ENCODE results near the gene ITPR2. TPM values are rescaled to one million over a fixed set of nuclear protein-coding genes. Genes with fewer than 3 reads are reported as not detected.

Gene ITPR2
- total RNA-seq, 1 experiment from 2014 or later, result 41.6 TPM

DNA sequence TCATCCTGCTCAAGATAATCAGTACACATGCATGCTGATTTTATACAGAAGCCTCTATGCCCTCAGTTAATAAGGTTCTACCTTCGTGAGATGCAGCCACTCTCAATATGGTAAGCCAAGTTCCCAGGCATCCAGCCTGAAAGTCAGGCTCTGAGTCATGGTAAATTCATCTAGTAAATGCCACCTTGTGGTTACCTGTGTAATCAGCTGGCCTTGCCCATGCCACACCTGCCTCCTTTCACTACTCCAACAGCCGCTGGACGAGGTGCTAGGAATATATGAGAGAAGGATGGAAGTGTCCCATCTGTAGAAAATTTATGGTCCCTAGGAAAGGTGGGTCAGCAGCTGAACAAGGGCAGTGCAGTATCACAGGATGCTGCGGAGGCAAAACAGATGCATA is 430.3 kb downstream of the ITPR2 start:
- H3K36me3 Mint-ChIP-seq (ENCODE audit: insufficient read depth, unreplicated experiment), result no peaks in the 10 kb centered on the region
- no peaks in the 10 kb centered on the region for H3K27me3 Mint-ChIP-seq (ENCODE audit: insufficient read depth, unreplicated experiment)
- no peaks in the 10 kb centered on the region for H3K4me1 Mint-ChIP-seq (ENCODE audit: low read depth, unreplicated experiment)
- no peak overlapping the region for H3K4me3 Mint-ChIP-seq (ENCODE audit: unreplicated experiment)
- intact Hi-C loops (cut with micrococcal nuclease; ENCODE audit: unreplicated experiment), result loop anchor here (1.0 to 10.0 kb wide), 3 partner anchors 218 to 305 kb away; no protein-coding TSS in a partner anchor
- ChIA-PET POLR2A (no interaction called here), CTCF (no interaction called here)
- no peaks in the 10 kb centered on the region for H3K9me3 Mint-ChIP-seq (ENCODE audit: unreplicated experiment)
- H3K36me3 ChIP-seq (ENCODE audit: control insufficient read depth, insufficient read depth, low read length), result no peaks in the 10 kb centered on the region
- no peak overlapping the region for H3K27ac Mint-ChIP-seq (ENCODE audit: unreplicated experiment)
- no TSS peak for BruUV-seq (replicated peaks)
- TF ChIP-seq, protein P1, sequence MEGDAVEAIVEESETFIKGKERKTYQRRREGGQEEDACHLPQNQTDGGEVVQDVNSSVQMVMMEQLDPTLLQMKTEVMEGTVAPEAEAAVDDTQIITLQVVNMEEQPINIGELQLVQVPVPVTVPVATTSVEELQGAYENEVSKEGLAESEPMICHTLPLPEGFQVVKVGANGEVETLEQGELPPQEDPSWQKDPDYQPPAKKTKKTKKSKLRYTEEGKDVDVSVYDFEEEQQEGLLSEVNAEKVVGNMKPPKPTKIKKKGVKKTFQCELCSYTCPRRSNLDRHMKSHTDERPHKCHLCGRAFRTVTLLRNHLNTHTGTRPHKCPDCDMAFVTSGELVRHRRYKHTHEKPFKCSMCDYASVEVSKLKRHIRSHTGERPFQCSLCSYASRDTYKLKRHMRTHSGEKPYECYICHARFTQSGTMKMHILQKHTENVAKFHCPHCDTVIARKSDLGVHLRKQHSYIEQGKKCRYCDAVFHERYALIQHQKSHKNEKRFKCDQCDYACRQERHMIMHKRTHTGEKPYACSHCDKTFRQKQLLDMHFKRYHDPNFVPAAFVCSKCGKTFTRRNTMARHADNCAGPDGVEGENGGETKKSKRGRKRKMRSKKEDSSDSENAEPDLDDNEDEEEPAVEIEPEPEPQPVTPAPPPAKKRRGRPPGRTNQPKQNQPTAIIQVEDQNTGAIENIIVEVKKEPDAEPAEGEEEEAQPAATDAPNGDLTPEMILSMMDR (IDR thresholded peaks at IDR 0.05; ENCODE audit: insufficient read depth in 1 of 2, low read depth in 1 of 2, low read length in 1 of 2, severe bottlenecking in 1 of 2, unreplicated experiment in 1 of 2), result peak; percentile 38 to 43
- H3K4me1 ChIP-seq, result no peaks in the 10 kb centered on the region
- H3K27me3 ChIP-seq (replicated peaks; ENCODE audit: control insufficient read depth, insufficient read depth, low read length), result no peaks in the 10 kb centered on the region
- H3K4me3 ChIP-seq (ENCODE audit: low read depth, low read length), result no peak overlapping the region
- H3K9me3 ChIP-seq, result no peaks in the 10 kb centered on the region
- peak; percentile 46 to 47 for DNase-seq

DNA sequence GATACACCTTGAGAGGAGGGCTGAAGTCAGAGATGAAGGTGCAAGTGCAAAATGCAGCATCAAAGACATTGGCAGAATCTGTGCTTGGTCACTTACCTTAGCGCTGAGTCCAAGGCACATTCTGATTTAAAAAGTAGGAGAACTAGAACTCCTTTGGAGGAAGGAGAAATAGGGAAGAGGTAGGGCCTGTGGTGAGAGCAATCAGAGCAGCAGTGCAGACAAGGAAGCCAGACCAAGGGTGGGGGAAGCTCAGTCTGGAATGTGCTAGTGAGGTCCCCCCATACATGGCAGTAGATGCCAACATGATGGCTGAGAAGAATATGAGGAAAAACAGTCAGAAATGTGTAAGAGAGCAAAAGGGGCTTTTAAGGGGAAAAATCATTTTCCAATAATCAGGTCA is 431.1 kb downstream of the ITPR2 start:
- no peaks in the 10 kb centered on the region for H3K9me3 ChIP-seq
- intact Hi-C loops (cut with micrococcal nuclease; ENCODE audit: unreplicated experiment), result loop anchor here (1.0 to 10.0 kb wide), 3 partner anchors 217 to 305 kb away; no protein-coding TSS in a partner anchor
- CTCF ChIA-PET, result no interaction called here
- Mint-ChIP-seq H3K36me3 (ENCODE audit: insufficient read depth, unreplicated experiment) (no peaks in the 10 kb centered on the region), H3K4me3 (ENCODE audit: unreplicated experiment) (no peak overlapping the region), H3K27ac (ENCODE audit: unreplicated experiment) (no peak overlapping the region), H3K27me3 (ENCODE audit: insufficient read depth, unreplicated experiment) (no peaks in the 10 kb centered on the region), H3K4me1 (ENCODE audit: low read depth, unreplicated experiment) (no peaks in the 10 kb centered on the region), H3K9me3 (ENCODE audit: unreplicated experiment) (no peaks in the 10 kb centered on the region)
- no peak for DNase-seq
- no peaks in the 10 kb centered on the region for H3K36me3 ChIP-seq (ENCODE audit: control insufficient read depth, insufficient read depth, low read length)
- no peaks in the 10 kb centered on the region for H3K4me1 ChIP-seq
- BruUV-seq (replicated peaks), result no TSS peak
- POLR2A ChIA-PET, result no interaction called here
- TF ChIP-seq, protein P1 (IDR thresholded peaks at IDR 0.05; ENCODE audit: insufficient read depth in 1 of 2, low read depth in 1 of 2, low read length in 1 of 2, severe bottlenecking in 1 of 2, unreplicated experiment in 1 of 2), result no peak
- no peaks in the 10 kb centered on the region for H3K27me3 ChIP-seq (replicated peaks; ENCODE audit: control insufficient read depth, insufficient read depth, low read length)
- no peak overlapping the region for H3K4me3 ChIP-seq (ENCODE audit: low read depth, low read length)

DNA sequence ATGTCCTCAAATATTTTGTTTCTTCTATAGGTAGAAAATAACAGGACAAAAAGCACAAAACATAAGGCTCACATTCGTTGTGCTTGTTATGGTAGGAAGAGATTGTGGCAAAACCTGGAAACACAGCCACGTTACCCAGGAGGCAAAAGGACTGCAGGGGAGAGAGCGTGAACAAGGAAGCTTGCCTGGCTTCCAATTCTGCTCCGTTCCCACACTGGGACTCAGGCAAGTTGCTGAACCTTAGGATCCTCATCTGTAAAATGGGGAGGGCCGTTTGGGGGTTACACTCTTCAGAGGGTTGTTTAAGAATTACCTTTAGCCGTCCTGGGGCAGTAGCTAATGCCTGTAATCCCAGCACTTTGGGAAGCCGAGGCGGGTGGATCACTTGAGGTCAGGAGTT is 432.4 kb downstream of the ITPR2 start:
- Histone ChIP-seq H3K9me3 (no peaks in the 10 kb centered on the region), H3K27me3 (replicated peaks; ENCODE audit: control insufficient read depth, insufficient read depth, low read length) (no peaks in the 10 kb centered on the region), H3K4me3 (ENCODE audit: low read depth, low read length) (no peak overlapping the region), H3K36me3 (ENCODE audit: control insufficient read depth, insufficient read depth, low read length) (no peaks in the 10 kb centered on the region), H3K4me1 (no peaks in the 10 kb centered on the region)
- Mint-ChIP-seq H3K9me3 (ENCODE audit: unreplicated experiment) (no peaks in the 10 kb centered on the region), H3K4me3 (ENCODE audit: unreplicated experiment) (no peak overlapping the region), H3K27me3 (ENCODE audit: insufficient read depth, unreplicated experiment) (no peaks in the 10 kb centered on the region), H3K36me3 (ENCODE audit: insufficient read depth, unreplicated experiment) (no peaks in the 10 kb centered on the region), H3K4me1 (ENCODE audit: low read depth, unreplicated experiment) (no peaks in the 10 kb centered on the region), H3K27ac (ENCODE audit: unreplicated experiment) (no peak overlapping the region)
- CTCF ChIA-PET, result no interaction called here
- POLR2A ChIA-PET, result no interaction called here
- no TSS peak for BruUV-seq (replicated peaks)
- intact Hi-C loops (cut with micrococcal nuclease; ENCODE audit: unreplicated experiment), result loop anchor here (10.0 kb wide), 1 partner anchor 216 kb away; no protein-coding TSS in a partner anchor
- TF ChIP-seq, protein P1 (IDR thresholded peaks at IDR 0.05; ENCODE audit: insufficient read depth in 1 of 2, low read depth in 1 of 2, low read length in 1 of 2, severe bottlenecking in 1 of 2, unreplicated experiment in 1 of 2), result no peak
- DNase-seq, result no peak

Measured in Caco-2 (cell line).